Liver (tissue), 9 donors: ENCODE measurements around the gene GALNT14. TPM values are rescaled to one million over a fixed set of nuclear protein-coding genes. Genes with fewer than 3 reads are reported as not detected.

Source experiments
- DNase-seq: peaks from one replicate; pipeline ENCODE4 v3.0.0-alpha.2; 2017; ENCODE audit warnings: low spot score
- H3K27ac ChIP-seq, 2 donors: one replicate each; pipeline ENCODE4 v1.7.0; 2013; ENCODE audit warnings: inconsistent platforms in 2 of 2, low read length in 2 of 2, control low read depth in 1 of 2, low read depth in 1 of 2, mild to moderate bottlenecking in 1 of 2
- H3K27me3 ChIP-seq, 4 donors: one replicate each; pipeline versions ENCODE4 v1.6.1 to v1.7.0; 2013; ENCODE audit warnings: low read length in 3 of 4, inconsistent platforms in 1 of 4, mild to moderate bottlenecking in 1 of 4, moderate library complexity in 1 of 4; ENCODE audit not compliant: control insufficient read depth in 4 of 4, insufficient read depth in 4 of 4
- H3K36me3 ChIP-seq, 4 donors: one replicate each; pipeline versions ENCODE4 v1.6.1 to v1.7.0; 2013; ENCODE audit warnings: low read length in 3 of 4, mild to moderate bottlenecking in 3 of 4, low read depth in 1 of 4, moderate library complexity in 1 of 4; ENCODE audit not compliant: control insufficient read depth in 4 of 4, insufficient read depth in 3 of 4
- H3K4me1 ChIP-seq, 4 donors: one replicate each; pipeline versions ENCODE4 v1.6.1 to v1.7.0; 2013; ENCODE audit warnings: low read length in 3 of 4, mild to moderate bottlenecking in 3 of 4, moderate library complexity in 1 of 4; ENCODE audit not compliant: control insufficient read depth in 4 of 4, insufficient read depth in 4 of 4
- H3K4me3 ChIP-seq, 3 donors: one replicate each; pipeline versions ENCODE4 v1.6.1 to v1.7.0; 2013; ENCODE audit warnings: low read length in 3 of 3, control low read depth in 1 of 3, low read depth in 1 of 3, mild to moderate bottlenecking in 1 of 3
- H3K9ac ChIP-seq, 2 donors: one replicate each; pipeline ENCODE4 v1.7.0; 2013; ENCODE audit warnings: low read length in 2 of 2, mild to moderate bottlenecking in 2 of 2, moderate library complexity in 2 of 2, control low read depth in 1 of 2, low read depth in 1 of 2
- H3K9me3 ChIP-seq, 4 donors: one replicate each; pipeline versions ENCODE4 v1.6.1 to v1.7.0; 2013; ENCODE audit warnings: low read length in 3 of 4; ENCODE audit not compliant: control insufficient read depth in 4 of 4
- ATF3 ChIP-seq: IDR thresholded peaks from 2 replicates; pipeline ENCODE4 v1.6.1; 2016; ENCODE audit warnings: antibody characterized with exemption
- CTCF ChIP-seq: fragments of 150-350 bp; IDR thresholded peaks from 2 replicates; pipeline ENCODE4 v1.5.1; 2017; ENCODE audit warnings: improper control_type of control experiment, low read depth, low read length; ENCODE audit not compliant: missing input control
- EGR1 ChIP-seq, 2 donors: IDR thresholded peaks; 2 replicates each; pipeline ENCODE4 v1.6.1; 2016 to 2018; ENCODE audit warnings: antibody characterized with exemption in 2 of 2, low read depth in 2 of 2
- FOXA1 ChIP-seq: IDR thresholded peaks from 2 replicates; pipeline ENCODE4 v1.6.1; 2016; ENCODE audit warnings: antibody characterized with exemption
- GABPA ChIP-seq, 2 donors: IDR thresholded peaks in 1 of 2; conservative IDR thresholded peaks in 1 of 2; 2 replicates each; pipeline ENCODE4 v1.6.1; 2016; ENCODE audit warnings: antibody characterized with exemption in 2 of 2, mild to moderate bottlenecking in 1 of 2, moderate library complexity in 1 of 2
- HNF4A ChIP-seq, 2 donors: conservative IDR thresholded peaks; 2 replicates each; pipeline ENCODE4 v1.6.1; 2016; ENCODE audit warnings: antibody characterized with exemption in 2 of 2, mild to moderate bottlenecking in 2 of 2
- HNF4G ChIP-seq: IDR thresholded peaks from 2 replicates; pipeline ENCODE4 v1.6.1; 2016; ENCODE audit warnings: antibody characterized with exemption
- JUND ChIP-seq, 2 donors: IDR thresholded peaks; 2 replicates each; pipeline ENCODE4 v1.6.1; 2016; ENCODE audit warnings: antibody characterized with exemption in 2 of 2
- NR2F2 ChIP-seq: IDR thresholded peaks from 2 replicates; pipeline ENCODE4 v1.6.1; 2016; ENCODE audit warnings: antibody characterized with exemption
- RAD21 ChIP-seq, 2 donors: IDR thresholded peaks; 2 replicates each; pipeline ENCODE4 v1.6.1; 2016; ENCODE audit warnings: antibody characterized with exemption in 2 of 2, mild to moderate bottlenecking in 2 of 2
- REST ChIP-seq: IDR thresholded peaks from 2 replicates; pipeline ENCODE4 v1.6.1; 2016; ENCODE audit warnings: antibody characterized with exemption, mild to moderate bottlenecking
- RXRA ChIP-seq, 2 donors: IDR thresholded peaks; 2 replicates each; pipeline ENCODE4 v1.6.1; 2017 to 2018; ENCODE audit warnings: antibody characterized with exemption in 2 of 2, mild to moderate bottlenecking in 1 of 2
- SP1 ChIP-seq: IDR thresholded peaks from 2 replicates; pipeline ENCODE4 v1.6.1; 2018; ENCODE audit warnings: antibody characterized with exemption, mild to moderate bottlenecking
- TAF1 ChIP-seq: conservative IDR thresholded peaks from 2 replicates; pipeline ENCODE4 v1.6.1; 2016; ENCODE audit warnings: antibody characterized with exemption, mild to moderate bottlenecking
- YY1 ChIP-seq: IDR thresholded peaks from 2 replicates; pipeline ENCODE4 v1.6.1; 2016; ENCODE audit warnings: antibody characterized with exemption, mild to moderate bottlenecking
- ZBTB33 ChIP-seq: IDR thresholded peaks from 2 replicates; pipeline ENCODE4 v1.6.1; 2016; ENCODE audit warnings: antibody characterized with exemption
- whole genome bisulfite sequencing: extraction: QIAGEN DNeasy Blood & Tissue Kit; methylation state at CpG from one replicate; pipeline ENCODE4 v1.1.7; 2013; 5-methylcytosine and 5-hydroxymethylcytosine counted together
- polyA plus RNA-seq, 2 donors: library from polyadenylated mRNA; stranded (reverse) in 1 of 2; unstranded in 1 of 2; fragments of 200-250 nt in 1 of 2; fragments of >200 nt in 1 of 2; fragmentation: Nextera tagmentation in 1 of 2; extraction: Ambion mirVana in 1 of 2; gene quantifications; one replicate each; pipeline versions ENCODE4 v1.2.1 to v1.2.3, GENCODE V29; 2013 to 2015
- total RNA-seq, 2 donors: library from RNA; depleted of rRNA; stranded (reverse); fragments of >200 nt; gene quantifications; one replicate each; pipeline ENCODE4 v1.2.3, GENCODE V29; 2014
- donor health status: healthy.
- donor health status: healthy.
- donor health status: healthy.
- donor health status: healthy.
- donor health status: healthy.

GALNT14 gene
- total and polyA plus RNA-seq, 4 donors, result 0.86 to 2.0 (median 1.5) TPM

DNA sequence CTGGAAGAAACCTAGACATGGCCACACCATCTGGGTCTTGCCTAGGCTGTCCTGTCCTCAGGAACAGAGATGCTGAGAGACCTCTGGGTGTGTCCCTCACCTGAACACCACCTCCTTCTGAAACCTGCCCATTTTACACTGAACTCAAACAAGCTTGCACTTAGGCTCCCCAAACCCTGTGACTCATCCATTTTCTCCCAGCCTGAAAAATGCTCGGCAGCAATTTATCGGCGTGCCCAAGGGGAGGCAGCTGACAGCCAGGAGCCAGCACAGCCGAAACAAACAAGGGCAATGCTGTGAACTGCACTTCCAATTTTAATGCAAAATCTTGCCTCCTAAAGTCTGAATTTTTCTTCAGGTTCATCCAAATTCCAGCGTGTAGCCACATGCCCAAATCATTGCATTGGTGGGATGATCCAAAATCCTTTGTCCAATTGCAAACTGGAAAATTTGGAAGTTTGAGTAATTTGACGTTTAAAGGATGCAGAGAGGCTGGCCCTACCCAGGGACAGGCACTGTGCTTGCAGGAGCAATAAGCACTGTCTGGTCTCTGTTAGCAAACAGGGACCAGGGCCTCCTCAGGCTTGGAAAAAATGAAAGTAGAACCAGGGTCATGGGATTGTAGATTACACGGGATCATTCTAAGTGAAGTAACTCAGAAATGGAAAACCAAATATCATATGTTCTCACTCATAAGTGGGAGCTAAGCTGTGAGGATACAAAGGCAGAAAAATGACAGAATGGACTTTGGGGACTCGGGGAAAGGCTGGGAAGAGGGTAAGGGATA lies 67.7 kb downstream of the GALNT14 start (continued):
- no peak for TF ChIP-seq CTCF
- no peak for TF ChIP-seq HNF4G
- TF ChIP-seq RAD21 (IDR thresholded peaks at IDR 0.05), result no peak

GRCh38 chr2:31069643-31070325 lies 68.5 kb downstream of the GALNT14 start:
- Histone ChIP-seq H3K4me3 (no peak overlapping the region), H3K36me3 (no peaks in the 10 kb centered on the region), H3K27me3 (peaks cover 0 to 4% (median 0%) of the 10 kb centered on the region in 4 donors), H3K9ac (no peak overlapping the region), H3K4me1 (no peaks in the 10 kb centered on the region), H3K27ac (no peak overlapping the region), H3K9me3 (no peaks in the 10 kb centered on the region)
- 74% methylated on average over 12 of the region's 12 CpGs for WGBS
- TF ChIP-seq JUND (IDR thresholded peaks at IDR 0.05) (no peak), EGR1 (IDR thresholded peaks at IDR 0.05; ENCODE audit: low read depth in 2 of 2) (no peak), REST (no peak), HNF4A (conservative IDR thresholded peaks at IDR 0.05) (no peak), HNF4G (no peak), GABPA (IDR thresholded peaks at IDR 0.05 in 1 of 2, conservative IDR thresholded peaks at IDR 0.05 in 1 of 2) (no peak)
- DNase-seq, result no peak

DNA sequence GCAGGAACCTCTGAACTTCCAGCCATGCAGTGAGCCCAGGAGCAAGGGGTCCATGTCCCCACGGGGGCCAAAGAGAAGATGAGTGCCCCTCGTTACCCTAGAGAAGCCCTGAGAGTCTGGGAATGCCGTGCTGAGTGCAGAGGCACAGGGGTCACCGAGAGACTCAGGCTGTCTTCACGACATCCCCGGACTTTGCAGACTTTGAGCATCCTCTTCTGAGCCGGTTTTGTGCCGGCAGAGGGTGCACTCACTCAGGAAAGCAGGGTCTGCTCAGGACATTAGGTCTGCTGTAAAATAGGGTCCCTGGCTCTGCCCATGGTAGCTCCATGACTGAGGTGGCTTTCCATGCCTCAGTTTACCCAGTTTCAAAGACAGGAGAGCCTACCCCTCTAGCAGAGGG lies 71.0 kb downstream of the GALNT14 start:
- no peaks in the 10 kb centered on the region for H3K4me1 ChIP-seq
- H3K36me3 ChIP-seq, result no peaks in the 10 kb centered on the region
- H3K27ac ChIP-seq, result no peak overlapping the region
- H3K27me3 ChIP-seq, result peaks cover 0 to 4% (median 0%) of the 10 kb centered on the region in 4 donors
- no peak for DNase-seq
- H3K9ac ChIP-seq, result no peak overlapping the region
- WGBS, result 67% methylated on average over 8 of the region's 8 CpGs
- no peaks in the 10 kb centered on the region for H3K9me3 ChIP-seq
- no peak overlapping the region for H3K4me3 ChIP-seq
- TF ChIP-seq REST (no peak), HNF4A (conservative IDR thresholded peaks at IDR 0.05) (no peak), JUND (IDR thresholded peaks at IDR 0.05) (no peak), GABPA (IDR thresholded peaks at IDR 0.05 in 1 of 2, conservative IDR thresholded peaks at IDR 0.05 in 1 of 2) (no peak), NR2F2 (no peak), FOXA1 (no peak), YY1 (no peak), RXRA (IDR thresholded peaks at IDR 0.05) (no peak), ZBTB33 (no peak), EGR1 (IDR thresholded peaks at IDR 0.05; ENCODE audit: low read depth in 2 of 2) (no peak), HNF4G (no peak), TAF1 (no peak), SP1 (no peak), ATF3 (no peak)
